ENCODE measurements around the gene FIGNL2.

- TF ChIP-seq CTCF (IDR thresholded peaks at IDR 0.05) = no peak
- no peak for TF ChIP-seq POLR2A (IDR thresholded peaks at IDR 0.05)
Observed at GRCh38 chr12:51870504-51870903, 22.0 kb upstream of the FIGNL2 start.
